HG02623 (cell line): ENCODE data around the gene GLIS2.

ENCODE experiments used
- ATAC-seq: cut with Tn5 transposase; IDR thresholded peaks from one replicate; pipeline ENCODE4 v1.9.1; 2021; ENCODE audit warnings: moderate library complexity; ENCODE audit not compliant: unreplicated experiment

GLIS2 gene

GRCh38 chr16:4381072-4381934, 65.4 kb downstream of the GLIS2 start:
- ATAC-seq, result no peak

DNA sequence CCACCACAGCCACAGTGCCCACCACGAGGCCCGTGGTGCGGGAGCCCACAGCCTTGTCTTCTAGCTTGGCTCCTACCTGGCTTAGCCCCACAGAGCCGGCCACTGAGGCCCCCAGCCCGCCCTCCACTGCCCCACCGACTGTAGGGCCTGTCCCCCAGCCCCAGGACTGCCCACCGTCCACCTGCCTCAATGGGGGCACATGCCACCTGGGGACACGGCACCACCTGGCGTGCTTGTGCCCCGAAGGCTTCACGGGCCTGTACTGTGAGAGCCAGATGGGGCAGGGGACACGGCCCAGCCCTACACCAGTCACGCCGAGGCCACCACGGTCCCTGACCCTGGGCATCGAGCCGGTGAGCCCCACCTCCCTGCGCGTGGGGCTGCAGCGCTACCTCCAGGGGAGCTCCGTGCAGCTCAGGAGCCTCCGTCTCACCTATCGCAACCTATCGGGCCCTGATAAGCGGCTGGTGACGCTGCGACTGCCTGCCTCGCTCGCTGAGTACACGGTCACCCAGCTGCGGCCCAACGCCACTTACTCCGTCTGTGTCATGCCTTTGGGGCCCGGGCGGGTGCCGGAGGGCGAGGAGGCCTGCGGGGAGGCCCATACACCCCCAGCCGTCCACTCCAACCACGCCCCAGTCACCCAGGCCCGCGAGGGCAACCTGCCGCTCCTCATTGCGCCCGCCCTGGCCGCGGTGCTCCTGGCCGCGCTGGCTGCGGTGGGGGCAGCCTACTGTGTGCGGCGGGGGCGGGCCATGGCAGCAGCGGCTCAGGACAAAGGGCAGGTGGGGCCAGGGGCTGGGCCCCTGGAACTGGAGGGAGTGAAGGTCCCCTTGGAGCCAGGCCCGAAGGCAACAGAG, 66.3 kb downstream of the GLIS2 start:
- no peak for ATAC-seq

GRCh38 chr16:4382795-4383357, 67.0 kb downstream of the GLIS2 start:
- no peak for ATAC-seq

DNA sequence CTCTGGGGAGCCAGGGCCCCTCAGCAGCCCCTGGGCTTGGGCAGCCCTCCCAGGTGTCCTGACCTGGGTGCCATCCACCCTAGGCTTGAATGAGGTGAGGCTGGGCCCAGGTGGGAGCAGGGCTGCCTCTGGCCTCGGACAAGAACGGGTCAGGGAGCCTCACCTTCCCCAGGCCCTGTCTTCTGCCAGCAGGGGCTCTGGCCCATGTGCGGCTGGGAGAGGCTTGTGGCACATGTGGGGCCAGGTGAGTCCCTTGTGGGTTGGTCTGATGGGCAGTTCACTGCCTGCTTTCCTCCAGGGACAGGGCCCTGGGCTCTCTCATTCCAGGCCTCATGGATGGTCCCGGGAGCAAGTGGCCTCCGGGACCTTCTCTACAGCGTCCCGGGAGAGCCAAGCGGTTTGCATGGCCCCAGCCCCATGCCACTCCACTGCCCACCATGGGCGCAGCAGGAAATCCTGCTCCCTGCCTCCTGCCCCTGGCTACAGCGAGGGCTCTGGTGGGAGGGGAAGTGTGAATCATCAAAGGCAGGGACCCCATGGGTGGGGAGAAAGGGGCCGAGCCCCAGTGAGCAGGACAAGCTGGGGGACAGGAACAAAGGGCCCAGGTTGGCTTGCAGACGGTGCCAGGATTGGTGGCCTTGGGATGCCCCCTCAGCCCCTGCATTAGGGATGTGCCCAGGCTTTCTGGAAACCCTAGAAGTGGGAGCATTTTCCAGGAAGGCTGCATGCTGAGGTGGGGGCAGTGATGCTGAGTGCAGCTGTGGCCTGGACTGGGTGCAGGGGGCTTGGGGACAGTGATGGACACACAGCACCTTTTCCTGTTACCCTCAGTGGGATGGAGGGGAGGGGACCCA, 68.0 kb downstream of the GLIS2 start:
- no peak for ATAC-seq

DNA sequence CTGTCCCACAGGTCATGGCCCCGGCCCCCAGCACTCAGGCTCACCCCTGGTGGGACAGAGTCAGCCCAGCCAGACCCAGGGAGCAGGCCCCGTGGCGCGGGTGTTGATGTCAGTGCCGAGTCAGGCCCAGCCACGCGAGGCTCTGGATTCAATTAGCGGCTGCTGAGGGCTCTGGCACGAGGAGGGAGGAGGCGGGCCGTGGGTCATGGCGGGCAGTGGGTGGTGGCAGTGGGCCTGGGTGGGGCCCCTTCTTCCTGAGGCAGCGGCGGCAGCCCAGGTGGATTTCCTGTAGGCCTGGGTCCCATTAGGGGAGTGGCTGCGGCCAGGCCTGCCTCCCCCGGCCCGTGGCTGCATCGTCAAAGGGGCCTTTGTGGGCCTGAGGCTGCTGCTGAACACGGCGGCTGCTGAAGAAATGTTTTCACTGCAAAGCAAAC, 68.7 kb downstream of the GLIS2 start:
- ATAC-seq, result no peak

GRCh38 chr16:4385066-4385788, 69.4 kb downstream of the GLIS2 start:
- ATAC-seq, result no peak

- no peak for ATAC-seq
Measured at GRCh38 chr16:4385789-4386450, 70.1 kb downstream of the GLIS2 start.

DNA sequence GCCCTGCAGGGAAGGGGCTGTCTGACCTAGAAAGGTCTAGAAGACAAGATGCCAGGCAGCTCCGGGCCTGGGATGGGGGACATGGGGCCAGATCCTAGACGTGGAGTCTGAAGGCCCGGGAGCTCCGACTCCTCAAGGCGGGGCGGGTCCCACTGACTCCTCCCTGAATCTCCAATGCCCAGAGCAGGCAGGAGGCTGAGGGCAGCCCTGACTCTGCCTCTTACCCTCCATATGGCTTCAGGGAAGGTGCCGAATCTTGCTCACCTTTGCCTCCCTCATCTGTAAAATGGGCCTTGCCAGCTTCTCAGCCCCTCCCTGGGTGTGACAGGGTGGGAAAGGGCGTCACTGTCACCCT, 70.6 kb downstream of the GLIS2 start:
- no peak for ATAC-seq

DNA sequence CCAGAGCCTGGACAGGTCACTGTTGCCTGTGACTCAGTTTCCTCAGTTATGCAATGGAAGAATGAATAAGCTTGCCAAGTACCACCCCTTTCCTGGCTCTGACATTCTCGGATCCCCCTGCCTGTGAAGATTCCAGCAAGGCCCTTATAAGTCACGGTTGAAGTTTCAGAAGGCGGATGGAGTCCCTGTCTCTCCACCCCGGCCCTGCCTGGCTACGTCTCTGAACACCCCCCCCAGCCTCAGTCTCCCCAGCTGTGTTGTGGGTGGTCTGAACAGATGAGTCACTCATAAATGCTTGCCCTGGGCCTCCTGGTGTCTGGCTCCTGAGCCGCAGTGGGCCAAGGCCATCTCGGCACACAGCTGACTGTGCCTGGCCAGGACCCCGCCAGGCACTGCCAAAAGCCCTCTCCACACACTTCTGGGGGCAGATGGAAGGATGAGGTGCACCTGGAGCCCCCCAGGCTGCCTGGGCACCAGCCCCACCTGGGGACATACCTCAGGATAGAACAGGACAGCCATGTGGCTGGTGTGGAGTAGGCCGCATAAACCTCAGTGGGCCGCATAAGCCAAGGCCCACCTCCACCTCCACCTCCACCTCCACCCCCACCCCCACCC, 71.2 kb downstream of the GLIS2 start:
- no peak for ATAC-seq

- no peak for ATAC-seq
Measured at GRCh38 chr16:4387781-4388180, 71.9 kb downstream of the GLIS2 start.

DNA sequence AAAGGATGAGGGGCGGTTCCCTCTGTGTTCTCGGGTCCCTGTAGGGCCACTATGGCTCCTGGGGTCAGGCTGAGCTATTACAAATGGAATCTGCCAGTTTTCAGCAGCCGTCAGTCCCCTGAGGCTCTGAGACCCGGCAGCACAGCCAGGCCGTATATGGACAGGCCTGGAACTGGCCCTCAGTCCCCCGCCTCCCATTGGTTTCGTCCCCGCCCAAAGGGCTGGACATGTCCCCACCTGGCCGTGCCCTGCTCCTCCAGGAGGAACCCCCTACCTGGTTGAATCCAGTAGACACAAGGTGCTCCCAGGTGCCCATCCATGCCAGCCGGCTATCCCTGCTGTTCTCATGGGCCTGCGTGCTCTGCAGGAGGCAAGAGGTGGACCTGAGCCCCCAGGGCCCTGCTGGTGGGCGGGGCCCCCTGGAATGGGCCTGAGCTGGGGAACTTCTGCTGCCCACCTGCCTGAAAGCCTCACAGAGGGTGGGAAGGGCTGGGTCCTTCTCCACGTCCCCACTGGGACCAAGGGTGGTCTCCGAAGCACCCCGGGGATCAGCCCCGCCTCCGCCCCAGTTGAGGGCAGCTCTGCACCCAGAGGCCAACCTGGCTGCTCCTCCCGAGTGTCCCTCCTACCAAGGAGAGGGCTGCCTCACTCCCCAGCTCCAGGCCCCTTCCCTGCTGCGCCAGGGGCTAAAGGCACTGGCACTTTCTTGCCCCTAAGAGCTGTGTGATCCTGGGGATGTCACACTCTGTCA, 72.6 kb downstream of the GLIS2 start:
- ATAC-seq, result no peak
